Osteoblast (primary cell): ENCODE measurements around the gene C11orf97. TPM values are rescaled to one million over a fixed set of nuclear protein-coding genes. Genes with fewer than 3 reads are reported as not detected.
A peak's percentile ranks its signal among the peaks of the same experiment; 100 is the strongest.

Source experiments
- DNase-seq: peaks from one replicate; pipeline ENCODE4 v3.0.0; 2011; ENCODE audit warnings: low spot score, mixed read lengths; ENCODE audit not compliant: insufficient read length; ENCODE audit errors: missing footprints
- H2AFZ ChIP-seq: 2 replicates; pipeline ENCODE4 v1.6.0; 2011; ENCODE audit warnings: mild to moderate bottlenecking, low read length
- H3K27ac ChIP-seq: 2 replicates; pipeline ENCODE4 v1.5.1; 2011; ENCODE audit warnings: mild to moderate bottlenecking, low read depth, low read length, moderate library complexity
- H3K27me3 ChIP-seq: 2 replicates; pipeline ENCODE4 v1.6.0; 2012; ENCODE audit warnings: mild to moderate bottlenecking, control low read depth, inconsistent platforms, low read length, moderate library complexity; ENCODE audit not compliant: insufficient read depth
- H3K36me3 ChIP-seq: 2 replicates; pipeline ENCODE4 v1.5.1; 2011; ENCODE audit warnings: mild to moderate bottlenecking, low read length, control low read depth, moderate library complexity; ENCODE audit not compliant: insufficient read depth
- H3K4me1 ChIP-seq: 2 replicates; pipeline ENCODE4 v1.5.1; 2011; ENCODE audit warnings: mild to moderate bottlenecking, low read length, control low read depth, moderate library complexity; ENCODE audit not compliant: insufficient read depth
- H3K4me2 ChIP-seq: 2 replicates; pipeline ENCODE4 v1.6.0; 2011; ENCODE audit warnings: mild to moderate bottlenecking, low read length; ENCODE audit not compliant: insufficient read depth
- H3K4me3 ChIP-seq: fragments of 200-600 bp; sonication (generic); 3 replicates; pipeline ENCODE4 v1.5.1; 2012; ENCODE audit warnings: mild to moderate bottlenecking, low read length, inconsistent platforms; ENCODE audit not compliant: insufficient read depth
- H3K79me2 ChIP-seq: 2 replicates; pipeline ENCODE4 v1.6.0; 2012; ENCODE audit warnings: mild to moderate bottlenecking, low read length, control low read depth, inconsistent platforms; ENCODE audit not compliant: insufficient read depth
- H3K9me3 ChIP-seq: 2 replicates; pipeline ENCODE4 v1.5.1; 2011; ENCODE audit warnings: low read depth, low read length, control low read depth
- H4K20me1 ChIP-seq: 2 replicates; pipeline ENCODE4 v1.6.0; 2012; ENCODE audit warnings: mild to moderate bottlenecking, low read length, control low read depth; ENCODE audit not compliant: insufficient read depth
- total RNA-seq: library from RNA; depleted of rRNA; stranded (reverse); fragments of >200 nt; gene quantifications from 2 replicates; pipeline ENCODE4 v1.2.3, GENCODE V29; 2012
- TF ChIP-seq, protein P1 (sequence below): IDR thresholded peaks from 2 replicates; pipeline ENCODE4 v1.5.1; 2011; ENCODE audit warnings: mild to moderate bottlenecking, low read depth, low read length, moderate library complexity; ENCODE audit errors: extremely low read depth

Gene C11orf97
- total RNA-seq, 1 donor, result not detected

GRCh38 chr11:94525546-94526324 lies 13.5 kb downstream of the C11orf97 start:
- Histone ChIP-seq H3K9me3 (no peaks in the 10 kb centered on the region), H2AFZ (peak overlapping the region; percentile 20)
- DNase-seq, result no peak

GRCh38 chr11:94526645-94527438 lies 14.6 kb downstream of the C11orf97 start:
- no peaks in the 10 kb centered on the region for H3K27me3 ChIP-seq
- no peak overlapping the region for H3K27ac ChIP-seq
- no peak overlapping the region for H2AFZ ChIP-seq
- H3K4me2 ChIP-seq, result peak overlapping the region; percentile 12
- DNase-seq, result no peak
- H3K36me3 ChIP-seq, result no peaks in the 10 kb centered on the region
- peaks cover 12% of the 10 kb centered on the region for H3K4me1 ChIP-seq
- no peaks in the 10 kb centered on the region for H3K79me2 ChIP-seq
- H3K4me3 ChIP-seq, result no peak overlapping the region
- H4K20me1 ChIP-seq, result no peaks in the 10 kb centered on the region
- no peaks in the 10 kb centered on the region for H3K9me3 ChIP-seq
- TF ChIP-seq, protein P1, sequence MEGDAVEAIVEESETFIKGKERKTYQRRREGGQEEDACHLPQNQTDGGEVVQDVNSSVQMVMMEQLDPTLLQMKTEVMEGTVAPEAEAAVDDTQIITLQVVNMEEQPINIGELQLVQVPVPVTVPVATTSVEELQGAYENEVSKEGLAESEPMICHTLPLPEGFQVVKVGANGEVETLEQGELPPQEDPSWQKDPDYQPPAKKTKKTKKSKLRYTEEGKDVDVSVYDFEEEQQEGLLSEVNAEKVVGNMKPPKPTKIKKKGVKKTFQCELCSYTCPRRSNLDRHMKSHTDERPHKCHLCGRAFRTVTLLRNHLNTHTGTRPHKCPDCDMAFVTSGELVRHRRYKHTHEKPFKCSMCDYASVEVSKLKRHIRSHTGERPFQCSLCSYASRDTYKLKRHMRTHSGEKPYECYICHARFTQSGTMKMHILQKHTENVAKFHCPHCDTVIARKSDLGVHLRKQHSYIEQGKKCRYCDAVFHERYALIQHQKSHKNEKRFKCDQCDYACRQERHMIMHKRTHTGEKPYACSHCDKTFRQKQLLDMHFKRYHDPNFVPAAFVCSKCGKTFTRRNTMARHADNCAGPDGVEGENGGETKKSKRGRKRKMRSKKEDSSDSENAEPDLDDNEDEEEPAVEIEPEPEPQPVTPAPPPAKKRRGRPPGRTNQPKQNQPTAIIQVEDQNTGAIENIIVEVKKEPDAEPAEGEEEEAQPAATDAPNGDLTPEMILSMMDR, result no peak

More at GRCh38 chr11:94525546-94526324, 13.5 kb downstream of the C11orf97 start:
- Histone ChIP-seq H3K4me3 (no peak overlapping the region), H3K36me3 (no peaks in the 10 kb centered on the region), H3K4me2 (peak overlapping the region; percentile 12), H3K4me1 (peaks cover 12% of the 10 kb centered on the region), H3K27ac (no peak overlapping the region), H4K20me1 (no peaks in the 10 kb centered on the region), H3K79me2 (no peaks in the 10 kb centered on the region), H3K27me3 (no peaks in the 10 kb centered on the region)
- TF ChIP-seq, protein P1, result no peak

DNA sequence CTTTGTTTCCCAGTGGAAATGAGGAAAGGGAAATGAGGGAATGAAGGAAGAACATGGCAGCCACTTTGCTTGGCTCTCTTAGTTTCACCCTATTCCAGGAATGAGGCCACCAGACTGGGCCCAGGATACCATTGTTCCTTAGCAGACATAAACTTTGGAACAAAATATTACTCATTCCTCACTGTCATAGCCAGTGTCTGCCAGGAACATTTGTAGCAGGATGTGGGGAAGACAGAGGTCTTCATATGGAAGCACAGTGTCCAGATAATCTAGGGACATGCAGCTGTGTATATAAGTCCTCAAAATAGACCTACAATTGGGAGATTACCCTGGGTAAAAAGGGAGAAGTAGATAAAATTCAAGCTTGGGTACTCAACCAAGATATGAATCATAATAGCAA lies 16.3 kb downstream of the C11orf97 start:
- Histone ChIP-seq H3K4me1 (peaks cover 12% of the 10 kb centered on the region), H3K79me2 (no peaks in the 10 kb centered on the region), H3K9me3 (no peaks in the 10 kb centered on the region), H3K27me3 (no peaks in the 10 kb centered on the region), H4K20me1 (no peaks in the 10 kb centered on the region), H3K27ac (no peak overlapping the region), H3K4me2 (no peak overlapping the region), H3K36me3 (no peaks in the 10 kb centered on the region), H2AFZ (no peak overlapping the region), H3K4me3 (no peak overlapping the region)
- DNase-seq, result no peak
- TF ChIP-seq, protein P1, result no peak

GRCh38 chr11:94532211-94532610 lies 19.9 kb downstream of the C11orf97 start:
- Histone ChIP-seq H3K27ac (no peak overlapping the region), H3K4me3 (no peak overlapping the region), H3K4me1 (peaks cover 11% of the 10 kb centered on the region), H4K20me1 (no peaks in the 10 kb centered on the region), H2AFZ (no peak overlapping the region), H3K4me2 (no peak overlapping the region), H3K27me3 (no peaks in the 10 kb centered on the region), H3K9me3 (no peaks in the 10 kb centered on the region), H3K79me2 (no peaks in the 10 kb centered on the region), H3K36me3 (no peaks in the 10 kb centered on the region)
- TF ChIP-seq, protein P1, result no peak
- DNase-seq, result no peak
